Stimulated activated naive CD8-positive, alpha-beta T cell treated with anti-CD3 and anti-CD28 coated beads, Interleukin-15, amount 100 ng/mL, for 72 hours (primary cell): ENCODE measurements around the gene SLC12A7.
A peak's percentile ranks its signal among the peaks of the same experiment; 100 is the strongest.
"Not testable (repeated sequence)": the region's sequence is repeated elsewhere in the genome, so short reads cannot be mapped to it uniquely, and the experiment has no call there.

Experiments
- ATAC-seq: fragments of 150-1000 bp; cut with Tn5 transposase; 2 replicates; pipeline ENCODE4 v1.10.0; 2021; ENCODE audit warnings: mild to moderate bottlenecking, moderate library complexity
- DNase-seq, 2 donors: peaks; one replicate each; pipeline ENCODE4 v3.0.0; 2021 to 2022
- H3K27ac Mint-ChIP-seq, 2 donors: one replicate each; pipeline ENCODE4 v1.8.0; 2022; ENCODE audit warnings: mild to moderate bottlenecking in 2 of 2, mixed read lengths in 2 of 2, moderate library complexity in 2 of 2
- H3K27me3 Mint-ChIP-seq: one replicate; pipeline ENCODE4 v1.8.0; 2022; ENCODE audit warnings: mixed read lengths
- H3K4me1 Mint-ChIP-seq: one replicate; pipeline ENCODE4 v1.8.0; 2022; ENCODE audit warnings: mild to moderate bottlenecking, mixed read lengths
- H3K4me3 Mint-ChIP-seq, 2 donors: one replicate each; pipeline ENCODE4 v1.8.0; 2022; ENCODE audit warnings: mild to moderate bottlenecking in 2 of 2, mixed read lengths in 2 of 2, moderate library complexity in 1 of 2
- H3K9me3 Mint-ChIP-seq, 2 donors: one replicate each; pipeline ENCODE4 v1.8.0; 2022; ENCODE audit warnings: mixed read lengths in 2 of 2

The SLC12A7 gene

GRCh38 chr5:1032551-1033027 lies 79.3 kb downstream of the SLC12A7 start:
- H3K27ac Mint-ChIP-seq, result no peak overlapping the region
- H3K9me3 Mint-ChIP-seq, result no peaks in the 10 kb centered on the region
- H3K4me1 Mint-ChIP-seq, result no peaks in the 10 kb centered on the region
- H3K4me3 Mint-ChIP-seq, result no peak overlapping the region
- DNase-seq (no peak), ATAC-seq (no peak)
- no peaks in the 10 kb centered on the region for H3K27me3 Mint-ChIP-seq

GRCh38 chr5:1032011-1032410 lies 79.9 kb downstream of the SLC12A7 start:
- ATAC-seq, result no peak
- H3K27ac Mint-ChIP-seq, result no peak overlapping the region
- H3K4me1 Mint-ChIP-seq, result no peaks in the 10 kb centered on the region
- no peak overlapping the region for H3K4me3 Mint-ChIP-seq
- H3K27me3 Mint-ChIP-seq, result no peaks in the 10 kb centered on the region
- DNase-seq, result no peak
- no peaks in the 10 kb centered on the region for H3K9me3 Mint-ChIP-seq

GRCh38 chr5:1031306-1031959 lies 80.4 kb downstream of the SLC12A7 start:
- DNase-seq, result no peak
- Mint-ChIP-seq H3K4me3 (no peak overlapping the region), H3K4me1 (no peaks in the 10 kb centered on the region), H3K27ac (no peak overlapping the region), H3K9me3 (no peaks in the 10 kb centered on the region), H3K27me3 (no peaks in the 10 kb centered on the region)
- ATAC-seq, result no peak

GRCh38 chr5:1030801-1031271 lies 81.0 kb downstream of the SLC12A7 start:
- H3K4me3 Mint-ChIP-seq, result no peak overlapping the region
- no peak overlapping the region for H3K27ac Mint-ChIP-seq
- H3K27me3 Mint-ChIP-seq, result no peaks in the 10 kb centered on the region
- DNase-seq (no peak), ATAC-seq (no peak)
- no peaks in the 10 kb centered on the region for H3K9me3 Mint-ChIP-seq
- H3K4me1 Mint-ChIP-seq, result no peaks in the 10 kb centered on the region

GRCh38 chr5:1029945-1030625 lies 81.8 kb downstream of the SLC12A7 start:
- Mint-ChIP-seq H3K27ac (no peak overlapping the region), H3K4me1 (no peaks in the 10 kb centered on the region), H3K27me3 (no peaks in the 10 kb centered on the region), H3K4me3 (no peak overlapping the region), H3K9me3 (no peaks in the 10 kb centered on the region)
- DNase-seq (no peak), ATAC-seq (no peak)

GRCh38 chr5:1029282-1029944 lies 82.5 kb downstream of the SLC12A7 start:
- no peak overlapping the region for H3K27ac Mint-ChIP-seq
- no peak for ATAC-seq
- no peaks in the 10 kb centered on the region for H3K4me1 Mint-ChIP-seq
- no peaks in the 10 kb centered on the region for H3K9me3 Mint-ChIP-seq
- no peaks in the 10 kb centered on the region for H3K27me3 Mint-ChIP-seq
- H3K4me3 Mint-ChIP-seq, result no peak overlapping the region
- no peak for DNase-seq

- no peak for DNase-seq
- no peak overlapping the region for H3K27ac Mint-ChIP-seq
- H3K9me3 Mint-ChIP-seq, result no peaks in the 10 kb centered on the region
- H3K27me3 Mint-ChIP-seq, result no peaks in the 10 kb centered on the region
- ATAC-seq, result peak; percentile 45
- H3K4me1 Mint-ChIP-seq, result no peaks in the 10 kb centered on the region
- H3K4me3 Mint-ChIP-seq, result no peak overlapping the region
Measured at GRCh38 chr5:1028481-1029281, 83.2 kb downstream of the SLC12A7 start.

- H3K27ac Mint-ChIP-seq, result no peak overlapping the region
- ATAC-seq (no peak), DNase-seq (no peak)
- H3K4me1 Mint-ChIP-seq, result no peaks in the 10 kb centered on the region
- H3K4me3 Mint-ChIP-seq, result no peak overlapping the region
- no peaks in the 10 kb centered on the region for H3K9me3 Mint-ChIP-seq
- H3K27me3 Mint-ChIP-seq, result no peaks in the 10 kb centered on the region
Measured at GRCh38 chr5:1027631-1028441, 84.0 kb downstream of the SLC12A7 start.

- no peaks in the 10 kb centered on the region for H3K9me3 Mint-ChIP-seq
- H3K4me3 Mint-ChIP-seq, result no peak overlapping the region
- H3K27me3 Mint-ChIP-seq, result no peaks in the 10 kb centered on the region
- H3K27ac Mint-ChIP-seq, result peak overlapping the region in 1 of 2 donors; percentile 74
- ATAC-seq (no peak), DNase-seq (no peak)
- no peaks in the 10 kb centered on the region for H3K4me1 Mint-ChIP-seq
Measured at GRCh38 chr5:1026700-1027621, 84.9 kb downstream of the SLC12A7 start.

GRCh38 chr5:1021969-1022336 lies 89.9 kb downstream of the SLC12A7 start:
- not testable (repeated sequence) for H3K27ac Mint-ChIP-seq, ATAC-seq, H3K4me1 Mint-ChIP-seq

GRCh38 chr5:1021136-1021968 lies 90.5 kb downstream of the SLC12A7 start:
- no peak for DNase-seq
- no peaks in the 10 kb centered on the region for H3K9me3 Mint-ChIP-seq
- H3K4me3 Mint-ChIP-seq, result no peak overlapping the region
- no peaks in the 10 kb centered on the region for H3K27me3 Mint-ChIP-seq
- H3K27ac Mint-ChIP-seq, result no peak overlapping the region
- no peaks in the 10 kb centered on the region for H3K4me1 Mint-ChIP-seq
- ATAC-seq, result peak; percentile 41

More at GRCh38 chr5:1021969-1022336, 89.9 kb downstream of the SLC12A7 start:
- H3K27me3 Mint-ChIP-seq, DNase-seq, H3K4me3 Mint-ChIP-seq, H3K9me3 Mint-ChIP-seq: not testable (repeated sequence)

GRCh38 chr5:1020452-1020961 lies 91.4 kb downstream of the SLC12A7 start:
- H3K9me3 Mint-ChIP-seq, result no peaks in the 10 kb centered on the region
- DNase-seq, result no peak
- no peaks in the 10 kb centered on the region for H3K4me1 Mint-ChIP-seq
- no peak overlapping the region for H3K27ac Mint-ChIP-seq
- no peaks in the 10 kb centered on the region for H3K27me3 Mint-ChIP-seq
- ATAC-seq, result no peak
- H3K4me3 Mint-ChIP-seq, result no peak overlapping the region
